Endometrial microvascular endothelial cells (primary cell): Measurements from ENCODE around the gene MRTFB. TPM values are rescaled to one million over a fixed set of nuclear protein-coding genes. Genes with fewer than 3 reads are reported as not detected.

ENCODE experiments used
- in situ Hi-C: cut with HindIII; loops from 2 replicates; pipeline ENCODE4 v1.10.0; 2017; ENCODE audit warnings: low sequenced_read_pairs, low pct_unique_long_range_greater_than_20kb; ENCODE audit errors: inconsistent ontology term
- total RNA-seq: library from RNA; depleted of rRNA; stranded (reverse); fragments of >200 nt; gene quantifications from one replicate; pipeline ENCODE4 v1.2.3, GENCODE V29; 2015; ENCODE audit errors: inconsistent ontology term

MRTFB gene
- total RNA-seq, 1 donor from 2014 or later = 16.6 TPM

- in situ Hi-C loops = no loop called here
Observed at GRCh38 chr16:14289692-14290340, 218.7 kb downstream of the MRTFB start.

- in situ Hi-C loops = no loop called here
Observed at GRCh38 chr16:14291286-14291685, 220.2 kb downstream of the MRTFB start.

GRCh38 chr16:14292051-14292825, 221.1 kb downstream of the MRTFB start:
- in situ Hi-C loops = no loop called here

- in situ Hi-C loops = no loop called here
Observed at GRCh38 chr16:14296663-14297062, 225.5 kb downstream of the MRTFB start.

GRCh38 chr16:14298374-14299122, 227.4 kb downstream of the MRTFB start:
- in situ Hi-C loops = no loop called here

GRCh38 chr16:14300705-14301168, 229.6 kb downstream of the MRTFB start:
- in situ Hi-C loops = no loop called here

- in situ Hi-C loops = no loop called here
Observed at GRCh38 chr16:14301169-14302030, 230.3 kb downstream of the MRTFB start.

GRCh38 chr16:14302031-14302398, 230.9 kb downstream of the MRTFB start:
- in situ Hi-C loops = no loop called here

GRCh38 chr16:14302399-14303181, 231.5 kb downstream of the MRTFB start:
- in situ Hi-C loops = no loop called here

GRCh38 chr16:14303182-14303618, 232.1 kb downstream of the MRTFB start:
- in situ Hi-C loops = no loop called here

- in situ Hi-C loops = no loop called here
Observed at GRCh38 chr16:14303639-14304394, 232.7 kb downstream of the MRTFB start.

- in situ Hi-C loops = no loop called here
Observed at GRCh38 chr16:14304891-14305460, 233.9 kb downstream of the MRTFB start.

- in situ Hi-C loops = no loop called here
Observed at GRCh38 chr16:14306485-14307058, 235.5 kb downstream of the MRTFB start.

GRCh38 chr16:14307059-14307526, 236.0 kb downstream of the MRTFB start:
- in situ Hi-C loops = no loop called here

- in situ Hi-C loops = no loop called here
Observed at GRCh38 chr16:14307527-14308367, 236.6 kb downstream of the MRTFB start.

- in situ Hi-C loops = no loop called here
Observed at GRCh38 chr16:14308368-14308723, 237.2 kb downstream of the MRTFB start.
